ENCODE measurements around the gene SFPQ. TPM values are rescaled to one million over a fixed set of nuclear protein-coding genes. Genes with fewer than 3 reads are reported as not detected.

SFPQ gene
- total and polyA plus RNA-seq, 12 donors, result 67.6 to 762 (median 181) TPM

- 40 to 50% (median 47%) methylated on average over 4 of the region's 4 CpGs for WGBS, 4 donors
- no peak for DNase-seq
- no peaks in the 10 kb centered on the region for H3K9me3 ChIP-seq (replicated peaks in 1 of 3)
- intact Hi-C loops (cut with DNase I), result loop anchor here in 1 of 2 donors (10.0 kb wide), 1 partner anchor 151 kb away; the partner anchor contains the start of gene ZMYM6
- TF ChIP-seq POLR2A (IDR thresholded peaks at IDR 0.05), result no peak
- H3K4me3 ChIP-seq, result no peak overlapping the region
- H3K4me1 ChIP-seq (replicated peaks in 1 of 2), result peaks cover 13 to 69% of the 10 kb centered on the region in 2 donors
- no peak overlapping the region for H3K27ac ChIP-seq
- peaks cover 0 to 100% of the 10 kb centered on the region in 2 donors for H3K36me3 ChIP-seq (replicated peaks in 1 of 2)
- no peaks in the 10 kb centered on the region for H3K27me3 ChIP-seq
Measured at GRCh38 chr1:35186239-35186638, 6.7 kb downstream of the SFPQ start.

- 61 to 73% (median 65%) methylated on average over 5 of the region's 5 CpGs for WGBS, 4 donors
- peaks cover 0 to 100% of the 10 kb centered on the region in 2 donors for H3K36me3 ChIP-seq (replicated peaks in 1 of 2)
Measured at GRCh38 chr1:35185200-35185599, 7.7 kb downstream of the SFPQ start.

GRCh38 chr1:35184495-35185199 is 8.3 kb downstream of the SFPQ start:
- intact Hi-C loops (cut with DNase I), result loop anchor here in 1 of 2 donors (10.0 kb wide), 1 partner anchor 150 kb away; the partner anchor contains the start of gene ZMYM6
- Histone ChIP-seq H3K4me3 (no peak overlapping the region), H3K27me3 (no peaks in the 10 kb centered on the region), H3K9me3 (replicated peaks in 1 of 3) (no peaks in the 10 kb centered on the region), H3K36me3 (replicated peaks in 1 of 2) (peaks cover 0 to 100% of the 10 kb centered on the region in 2 donors), H3K27ac (no peak overlapping the region), H3K4me1 (replicated peaks in 1 of 2) (peaks cover 2 to 67% of the 10 kb centered on the region in 2 donors)
- TF ChIP-seq CTCF (IDR thresholded peaks at IDR 0.05) (no peak), POLR2A (IDR thresholded peaks at IDR 0.05) (no peak)
- WGBS, 4 donors, result 83 to 87% (median 84%) methylated on average over 12 of the region's 12 CpGs
- no peak for DNase-seq

More at GRCh38 chr1:35185200-35185599, 7.7 kb downstream of the SFPQ start:
- no peak for DNase-seq
- Histone ChIP-seq H3K9me3 (replicated peaks in 1 of 3) (no peaks in the 10 kb centered on the region), H3K4me3 (no peak overlapping the region), H3K4me1 (replicated peaks in 1 of 2) (peaks cover 7 to 67% of the 10 kb centered on the region in 2 donors), H3K27ac (no peak overlapping the region), H3K27me3 (no peaks in the 10 kb centered on the region)
- intact Hi-C loops (cut with DNase I), result loop anchor here in 1 of 2 donors (10.0 kb wide), 1 partner anchor 150 kb away; the partner anchor contains the start of gene ZMYM6
- TF ChIP-seq CTCF (IDR thresholded peaks at IDR 0.05), result no peak
- TF ChIP-seq POLR2A (IDR thresholded peaks at IDR 0.05), result no peak

- H3K9me3 ChIP-seq (replicated peaks in 1 of 3), result no peaks in the 10 kb centered on the region
- H3K4me1 ChIP-seq (replicated peaks in 1 of 2), result peaks cover 0 to 48% of the 10 kb centered on the region in 2 donors
- no peak for DNase-seq
- no peaks in the 10 kb centered on the region for H3K27me3 ChIP-seq
- TF ChIP-seq CTCF (IDR thresholded peaks at IDR 0.05) (no peak), POLR2A (IDR thresholded peaks at IDR 0.05) (no peak)
- intact Hi-C loops (cut with DNase I), result loop anchor here in 1 of 2 donors (10.0 kb wide), 1 partner anchor 147 kb away; the partner anchor contains the start of gene ZMYM6
- WGBS, 4 donors, result 56 to 60% (median 58%) methylated on average over 4 of the region's 4 CpGs
- no peak overlapping the region for H3K4me3 ChIP-seq
- H3K27ac ChIP-seq, result no peak overlapping the region
- H3K36me3 ChIP-seq (replicated peaks in 1 of 2), result peaks cover 0 to 100% of the 10 kb centered on the region in 2 donors
Measured at GRCh38 chr1:35181790-35182455, 11.0 kb downstream of the SFPQ start.
